Skeletal muscle satellite cell (primary cell): Measurements from ENCODE around the gene NT5C1A.
A peak's percentile ranks its signal among the peaks of the same experiment; 100 is the strongest.

ENCODE experiments used
- H3K27me3 ChIP-seq: 2 replicates; pipeline ENCODE4 v1.7.0; 2013; ENCODE audit warnings: low read length; ENCODE audit not compliant: control insufficient read depth, insufficient read depth
- H3K36me3 ChIP-seq: 2 replicates; pipeline ENCODE4 v1.7.0; 2013; ENCODE audit warnings: mild to moderate bottlenecking, control low read depth, low read length; ENCODE audit not compliant: insufficient read depth
- H3K4me1 ChIP-seq: 2 replicates; pipeline ENCODE4 v1.7.0; 2013; ENCODE audit warnings: low read length; ENCODE audit not compliant: control insufficient read depth, insufficient read depth
- H3K4me2 ChIP-seq: 2 replicates; pipeline ENCODE4 v1.7.0; 2013; ENCODE audit warnings: mild to moderate bottlenecking, low read length
- H3K4me3 ChIP-seq: 2 replicates; pipeline ENCODE4 v1.7.0; 2013; ENCODE audit warnings: low read length
- H3K9ac ChIP-seq: 2 replicates; pipeline ENCODE4 v1.7.0; 2013; ENCODE audit warnings: mild to moderate bottlenecking, low read depth, low read length, moderate library complexity
- H3K9me3 ChIP-seq: replicated peaks from 2 replicates; pipeline ENCODE4 v1.7.0; 2013; ENCODE audit warnings: mild to moderate bottlenecking, control low read depth, low read length

Gene NT5C1A

GRCh38 chr1:39646232-39647081 lies 25.4 kb downstream of the NT5C1A start:
- Histone ChIP-seq H3K9ac (peak overlapping the region; percentile 80), H3K27me3 (no peaks in the 10 kb centered on the region), H3K4me2 (peak overlapping the region; percentile 67), H3K36me3 (no peaks in the 10 kb centered on the region), H3K9me3 (no peaks in the 10 kb centered on the region), H3K4me1 (peaks cover 59% of the 10 kb centered on the region), H3K4me3 (peak overlapping the region; percentile 45)

- Histone ChIP-seq H3K4me3 (no peak overlapping the region), H3K36me3 (no peaks in the 10 kb centered on the region), H3K9ac (peak overlapping the region; percentile 41), H3K4me1 (peaks cover 68% of the 10 kb centered on the region), H3K9me3 (no peaks in the 10 kb centered on the region), H3K27me3 (no peaks in the 10 kb centered on the region), H3K4me2 (no peak overlapping the region)
Observed at GRCh38 chr1:39645411-39646043, 26.4 kb downstream of the NT5C1A start.

DNA sequence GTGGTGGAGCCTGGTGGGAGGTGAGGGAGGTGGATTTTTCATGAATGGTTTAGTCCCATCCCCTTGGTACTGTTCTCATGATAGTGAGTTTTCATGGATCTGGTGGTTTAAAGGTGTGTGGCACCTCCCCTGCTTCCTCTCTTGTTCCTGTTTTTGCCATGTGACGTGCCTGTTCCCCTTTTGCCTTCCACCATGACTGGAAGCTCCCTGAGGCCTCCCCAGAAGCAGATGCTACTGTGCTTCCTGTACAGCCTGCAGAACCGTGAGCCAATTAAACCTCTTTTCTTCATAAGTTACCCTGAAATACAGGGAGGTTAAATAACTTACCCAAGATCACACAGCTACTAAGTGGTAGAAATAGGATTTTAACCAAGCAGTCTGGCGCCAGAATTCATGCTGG lies 28.2 kb downstream of the NT5C1A start:
- Histone ChIP-seq H3K4me3 (no peak overlapping the region), H3K9me3 (no peaks in the 10 kb centered on the region), H3K27me3 (no peaks in the 10 kb centered on the region), H3K4me2 (no peak overlapping the region), H3K4me1 (peaks cover 74% of the 10 kb centered on the region), H3K9ac (peak overlapping the region; percentile 58), H3K36me3 (no peaks in the 10 kb centered on the region)

DNA sequence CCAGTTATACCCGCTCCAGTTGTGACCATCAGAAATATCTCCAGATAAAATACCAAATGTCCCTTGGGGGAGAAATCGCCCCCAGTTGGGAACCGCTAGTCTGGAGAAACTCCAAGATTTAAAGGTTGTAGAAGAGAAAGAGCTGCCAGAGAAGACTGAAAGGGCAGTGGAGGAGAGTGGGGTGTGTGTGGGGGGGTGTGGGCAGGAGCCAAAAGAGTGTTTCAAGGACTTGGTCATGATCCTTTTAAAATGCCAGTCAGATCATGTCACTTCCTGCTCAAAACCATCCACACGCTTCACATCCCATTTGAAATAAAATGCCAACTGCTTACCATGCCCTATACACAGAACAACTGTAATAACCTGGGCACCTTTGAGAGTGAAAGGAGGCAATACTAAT lies 29.1 kb downstream of the NT5C1A start:
- no peaks in the 10 kb centered on the region for H3K27me3 ChIP-seq
- no peaks in the 10 kb centered on the region for H3K36me3 ChIP-seq
- H3K9ac ChIP-seq, result peak overlapping the region; percentile 58
- H3K4me1 ChIP-seq, result peaks cover 66% of the 10 kb centered on the region
- no peak overlapping the region for H3K4me3 ChIP-seq
- peak overlapping the region; percentile 41 for H3K4me2 ChIP-seq
- no peaks in the 10 kb centered on the region for H3K9me3 ChIP-seq

DNA sequence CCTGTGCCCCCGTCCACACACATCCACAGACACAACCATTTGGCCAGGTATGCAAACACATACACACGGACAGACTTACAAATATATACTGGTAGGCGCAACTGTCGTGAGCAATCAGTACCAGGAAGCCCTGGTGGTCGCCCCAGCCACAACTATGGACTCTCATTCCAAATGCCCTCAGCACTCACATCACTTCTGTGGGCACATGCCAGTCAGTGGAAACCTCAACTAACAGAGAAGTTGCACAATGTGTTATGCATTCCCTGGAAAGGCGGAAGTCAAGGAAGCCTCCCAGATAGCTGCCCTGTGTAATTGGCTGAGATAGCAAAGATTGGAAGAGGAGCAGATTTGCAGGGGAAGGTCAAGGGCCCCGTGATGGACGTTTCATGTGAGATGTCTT lies 31.0 kb downstream of the NT5C1A start:
- no peak overlapping the region for H3K9ac ChIP-seq
- H3K9me3 ChIP-seq, result no peaks in the 10 kb centered on the region
- no peaks in the 10 kb centered on the region for H3K27me3 ChIP-seq
- H3K4me3 ChIP-seq, result no peak overlapping the region
- no peak overlapping the region for H3K4me2 ChIP-seq
- peaks cover 51% of the 10 kb centered on the region for H3K4me1 ChIP-seq
- H3K36me3 ChIP-seq, result no peaks in the 10 kb centered on the region

DNA sequence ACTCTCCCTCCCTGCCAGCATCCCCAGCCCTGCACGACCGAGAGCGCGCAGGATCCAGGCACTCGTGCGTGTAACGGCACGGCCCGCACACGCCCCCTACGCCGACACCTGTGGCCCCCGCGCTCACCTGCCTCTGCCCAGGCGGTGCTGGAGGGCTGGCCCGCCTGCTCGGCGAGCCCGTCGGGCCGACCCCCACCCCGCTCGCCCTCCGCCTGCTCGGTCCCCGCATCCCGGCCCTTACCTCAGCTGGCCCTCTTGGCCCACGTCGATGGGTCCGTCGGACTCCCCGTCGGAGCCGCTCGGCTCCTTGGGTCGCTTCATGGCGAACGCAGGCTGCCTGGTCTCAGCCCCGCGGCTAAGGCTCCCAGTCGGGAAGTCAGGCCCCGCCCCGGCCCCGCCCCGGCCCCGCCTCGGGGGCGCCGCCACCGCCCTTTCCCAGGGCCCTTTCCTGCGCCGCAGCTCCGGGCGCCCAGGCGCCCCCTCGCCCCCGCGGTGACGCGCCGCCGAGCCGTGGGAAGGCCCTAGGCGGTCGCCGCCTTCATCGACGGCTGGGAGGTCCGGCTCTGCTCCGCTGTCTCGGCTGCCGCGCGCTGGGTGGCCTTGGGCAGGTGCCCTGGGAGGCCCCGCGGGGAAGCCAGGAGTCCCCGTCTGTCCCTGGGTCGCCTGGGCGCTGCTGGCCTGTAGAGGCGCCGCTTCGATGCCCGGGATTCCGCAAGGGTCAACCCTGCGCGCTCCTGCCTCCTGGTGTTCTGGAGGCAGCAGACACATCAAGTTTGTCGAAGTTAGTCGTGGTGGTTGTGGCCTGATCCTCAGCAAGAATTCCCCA lies 32.4 kb downstream of the NT5C1A start, which contains the start of gene HEYL:
Gene HEYL (minus strand): TSS at position 339 of the 826 bp plus-strand sequence. CDS start 18 bp downstream, at position 321.
- Histone ChIP-seq H3K36me3 (no peaks in the 10 kb centered on the region), H3K4me3 (peak within 1 kb of the TSS; percentile 77), H3K4me1 (peaks cover 58% of the 10 kb centered on the region), H3K9ac (peak within 1 kb of the TSS; percentile 87), H3K4me2 (peak within 1 kb of the TSS; percentile 78), H3K9me3 (no peaks in the 10 kb centered on the region), H3K27me3 (no peaks in the 10 kb centered on the region)

DNA sequence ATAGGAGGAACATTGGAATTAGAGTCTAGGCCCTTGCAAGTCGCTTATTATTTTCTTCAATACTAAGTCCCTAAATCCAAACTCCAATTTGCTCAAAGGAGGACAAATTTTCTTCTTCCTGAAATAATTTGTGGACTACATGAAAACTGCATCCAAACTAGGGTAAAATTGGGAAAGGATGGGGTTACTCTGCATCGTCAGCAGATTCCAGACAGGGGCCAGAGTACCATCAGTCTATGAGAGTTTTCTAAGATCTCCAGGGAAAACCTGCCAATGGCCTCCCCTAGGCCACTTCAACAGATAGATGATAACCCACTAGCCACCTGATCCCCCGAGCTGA lies 33.0 kb downstream of the NT5C1A start:
- H3K36me3 ChIP-seq, result no peaks in the 10 kb centered on the region

DNA sequence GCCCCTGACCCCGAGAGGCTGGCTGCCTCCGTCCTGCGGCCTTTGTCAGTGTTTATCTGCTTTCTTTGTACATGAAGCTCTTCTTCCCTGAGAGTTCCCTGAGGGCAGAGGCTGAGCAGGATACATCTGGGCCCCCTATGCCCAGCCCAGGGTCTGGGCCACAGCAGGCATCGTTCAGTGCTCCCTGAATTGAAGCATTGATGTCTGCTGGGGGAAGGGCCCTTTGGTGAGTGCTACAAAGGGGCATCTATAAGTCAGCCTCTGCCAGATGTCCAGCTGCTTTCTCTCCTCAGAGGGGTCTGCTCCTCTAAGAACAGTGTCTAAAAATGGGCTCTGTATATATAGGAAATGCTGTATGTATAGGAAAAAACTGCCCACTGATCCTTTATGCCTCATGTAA lies 34.5 kb downstream of the NT5C1A start:
- Histone ChIP-seq H3K4me3 (peak overlapping the region; percentile 77), H3K4me2 (peak overlapping the region; percentile 78), H3K36me3 (peaks cover under 1% of the 10 kb centered on the region), H3K9me3 (no peaks in the 10 kb centered on the region), H3K4me1 (peaks cover 51% of the 10 kb centered on the region), H3K27me3 (peaks cover 3% of the 10 kb centered on the region), H3K9ac (peak overlapping the region; percentile 87)

More for the DNA sequence above, 33.0 kb downstream of the NT5C1A start:
- no peaks in the 10 kb centered on the region for H3K9me3 ChIP-seq
- H3K27me3 ChIP-seq, result no peaks in the 10 kb centered on the region
- H3K4me3 ChIP-seq, result peak overlapping the region; percentile 77
- H3K9ac ChIP-seq, result peak overlapping the region; percentile 87
- peak overlapping the region; percentile 78 for H3K4me2 ChIP-seq
- peaks cover 53% of the 10 kb centered on the region for H3K4me1 ChIP-seq

GRCh38 chr1:39635871-39636210 lies 36.1 kb downstream of the NT5C1A start:
- Histone ChIP-seq H3K36me3 (peaks cover 16% of the 10 kb centered on the region), H3K27me3 (peaks cover 3% of the 10 kb centered on the region), H3K9ac (peak overlapping the region; percentile 87), H3K9me3 (no peaks in the 10 kb centered on the region), H3K4me3 (peak overlapping the region; percentile 53), H3K4me2 (peak overlapping the region; percentile 49), H3K4me1 (peaks cover 39% of the 10 kb centered on the region)

- H3K4me3 ChIP-seq, result peak overlapping the region; percentile 53
- peaks cover 21% of the 10 kb centered on the region for H3K36me3 ChIP-seq
- H3K9ac ChIP-seq, result peak overlapping the region; percentile 87
- peaks cover 34% of the 10 kb centered on the region for H3K4me1 ChIP-seq
- H3K9me3 ChIP-seq, result no peaks in the 10 kb centered on the region
- H3K27me3 ChIP-seq, result peaks cover 3% of the 10 kb centered on the region
- peak overlapping the region; percentile 49 for H3K4me2 ChIP-seq
Observed at GRCh38 chr1:39635205-39635870, 36.6 kb downstream of the NT5C1A start.

DNA sequence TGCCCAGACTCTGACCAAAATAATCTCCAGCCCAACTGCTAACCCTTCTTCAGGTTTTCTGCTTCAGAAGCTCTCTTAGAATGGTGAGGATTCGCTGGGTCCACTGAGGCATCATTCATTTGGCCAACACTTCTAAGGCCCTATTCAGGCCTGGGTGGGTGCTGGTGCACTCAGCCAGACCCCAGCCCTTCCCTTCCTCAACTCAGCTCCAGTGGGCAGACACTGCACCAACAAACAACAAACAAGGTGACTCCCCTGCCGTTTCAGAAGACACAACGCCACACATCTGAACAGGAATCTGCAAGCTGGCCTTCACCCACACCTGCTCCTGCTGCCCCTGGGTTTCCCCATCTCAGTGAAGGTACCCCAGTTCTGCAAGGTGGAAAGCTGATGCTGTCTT lies 38.5 kb downstream of the NT5C1A start:
- no peaks in the 10 kb centered on the region for H3K9me3 ChIP-seq
- peaks cover 3% of the 10 kb centered on the region for H3K27me3 ChIP-seq
- H3K4me3 ChIP-seq, result peak overlapping the region; percentile 60
- H3K4me2 ChIP-seq, result peak overlapping the region; percentile 60
- H3K36me3 ChIP-seq, result peaks cover 36% of the 10 kb centered on the region
- peaks cover 30% of the 10 kb centered on the region for H3K4me1 ChIP-seq
- H3K9ac ChIP-seq, result peak overlapping the region; percentile 72
